ENCODE data around the gene LHFPL4.
"Not testable (repeated sequence)": the region's sequence is repeated elsewhere in the genome, so short reads cannot be mapped to it uniquely, and the experiment has no call there.

The LHFPL4 gene

GRCh38 chr3:9498781-9499180 lies 54.8 kb downstream of the LHFPL4 start:
- Histone ChIP-seq H3K27ac (no peak overlapping the region), H3K4me3 (no peak overlapping the region)
- no peak for TF ChIP-seq CTCF (IDR thresholded peaks at IDR 0.05)
- DNase-seq (ENCODE audit: low spot score): no peak

- H3K27ac ChIP-seq: no peak overlapping the region
- TF ChIP-seq CTCF (IDR thresholded peaks at IDR 0.05): no peak
- no peak overlapping the region for H3K4me3 ChIP-seq
- no peak for DNase-seq (ENCODE audit: low spot score)
Observed at GRCh38 chr3:9497821-9498565, 55.6 kb downstream of the LHFPL4 start.

- no peak for TF ChIP-seq CTCF (IDR thresholded peaks at IDR 0.05)
- no peak for DNase-seq (ENCODE audit: low spot score)
- Histone ChIP-seq H3K27ac (no peak overlapping the region), H3K4me3 (no peak overlapping the region)
Observed at GRCh38 chr3:9496893-9497292, 56.7 kb downstream of the LHFPL4 start.

- DNase-seq (ENCODE audit: low spot score); H3K27ac ChIP-seq; H3K4me3 ChIP-seq: not testable (repeated sequence)
Observed at GRCh38 chr3:9494036-9494435, 59.6 kb downstream of the LHFPL4 start.

GRCh38 chr3:9491506-9491905 lies 62.1 kb downstream of the LHFPL4 start:
- Histone ChIP-seq H3K4me3 (no peak overlapping the region), H3K27ac (no peak overlapping the region)
- DNase-seq (ENCODE audit: low spot score): no peak
- no peak for TF ChIP-seq CTCF (IDR thresholded peaks at IDR 0.05)

GRCh38 chr3:9485248-9485647 lies 68.4 kb downstream of the LHFPL4 start:
- H3K27ac ChIP-seq: no peak overlapping the region
- DNase-seq (ENCODE audit: low spot score): no peak
- TF ChIP-seq CTCF (IDR thresholded peaks at IDR 0.05): no peak
- no peak overlapping the region for H3K4me3 ChIP-seq

- no peak for DNase-seq (ENCODE audit: low spot score)
- no peak for TF ChIP-seq CTCF (IDR thresholded peaks at IDR 0.05)
- Histone ChIP-seq H3K4me3 (no peak overlapping the region), H3K27ac (no peak overlapping the region)
Observed at GRCh38 chr3:9480265-9480664, 73.4 kb downstream of the LHFPL4 start.

Measured in coronary artery (tissue), 2 donors.